Cardiac fibroblast (primary cell): ENCODE measurements around the gene MARK3.

Experiments used
- DNase-seq, 2 donors: peaks; one replicate each; pipeline versions ENCODE4 v3.0.0 to v3.0.0-alpha.2; 2010; ENCODE audit warnings: low read depth in 2 of 2
- H3K4me3 ChIP-seq, 2 donors: replicated peaks in 1 of 2; 1 replicate in 1 of 2; 2 replicates in 1 of 2; pipeline ENCODE4 v1.5.1; 2011; ENCODE audit warnings: low read depth in 2 of 2, low read length in 2 of 2, mild to moderate bottlenecking in 2 of 2, moderate library complexity in 1 of 2
- CTCF ChIP-seq: IDR thresholded peaks from one replicate; pipeline ENCODE4 v1.5.1; 2011; ENCODE audit warnings: low read depth, mild to moderate bottlenecking, low read length, inconsistent platforms

MARK3 gene

GRCh38 chr14:103548463-103549351 lies 163.5 kb downstream of the MARK3 start:
- no peak for TF ChIP-seq CTCF
- H3K4me3 ChIP-seq = no peak overlapping the region

DNA sequence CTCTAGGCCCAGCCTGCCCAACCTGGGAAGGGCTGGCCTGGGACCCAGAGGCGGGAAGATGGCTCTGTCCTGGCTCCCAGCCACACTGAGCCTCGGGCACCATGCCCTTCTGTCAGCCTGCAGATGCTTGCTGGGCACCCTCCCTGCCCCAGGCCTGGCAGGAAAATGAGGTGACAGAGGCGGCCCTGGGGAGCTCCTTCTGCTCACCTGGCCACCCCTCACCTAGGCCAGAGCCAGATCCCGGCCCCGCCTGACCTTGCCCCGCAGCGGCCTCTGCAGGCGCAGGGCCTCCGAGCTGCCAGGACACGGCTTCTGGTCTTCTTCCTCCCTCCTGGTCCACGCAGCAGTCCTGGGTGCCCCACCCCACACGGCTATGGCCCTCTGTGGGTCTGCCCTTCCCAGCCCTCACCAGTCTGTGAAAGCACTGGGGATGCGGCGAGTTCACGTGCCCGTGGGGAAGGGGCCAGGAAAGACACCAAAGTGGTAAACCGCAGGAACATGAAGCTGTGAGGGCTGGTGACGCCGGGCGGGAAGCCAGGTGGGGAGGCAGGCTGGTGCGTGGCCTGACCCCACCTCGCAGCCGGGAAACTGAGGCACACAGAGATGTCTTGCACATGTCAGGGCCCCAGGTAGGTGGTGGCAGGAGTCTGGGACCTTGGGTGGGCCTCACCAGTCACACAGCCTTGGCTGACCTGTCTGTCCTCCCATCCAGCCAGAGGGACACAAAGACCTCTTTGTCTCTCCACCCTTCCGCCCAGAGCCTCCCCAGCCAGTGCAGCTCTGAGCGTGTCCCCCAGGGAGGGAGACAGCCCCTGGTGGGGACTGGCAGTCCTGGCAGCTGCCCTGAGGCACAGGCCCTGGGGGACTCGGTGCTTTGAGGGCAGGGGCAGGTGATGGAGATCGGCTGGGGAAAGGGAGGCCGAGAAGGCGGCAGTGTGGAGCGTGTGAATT lies 164.4 kb downstream of the MARK3 start:
- H3K4me3 ChIP-seq = no peak overlapping the region
- no peak for DNase-seq
- TF ChIP-seq CTCF = no peak

More at GRCh38 chr14:103548463-103549351, 163.5 kb downstream of the MARK3 start:
- DNase-seq = no peak

DNA sequence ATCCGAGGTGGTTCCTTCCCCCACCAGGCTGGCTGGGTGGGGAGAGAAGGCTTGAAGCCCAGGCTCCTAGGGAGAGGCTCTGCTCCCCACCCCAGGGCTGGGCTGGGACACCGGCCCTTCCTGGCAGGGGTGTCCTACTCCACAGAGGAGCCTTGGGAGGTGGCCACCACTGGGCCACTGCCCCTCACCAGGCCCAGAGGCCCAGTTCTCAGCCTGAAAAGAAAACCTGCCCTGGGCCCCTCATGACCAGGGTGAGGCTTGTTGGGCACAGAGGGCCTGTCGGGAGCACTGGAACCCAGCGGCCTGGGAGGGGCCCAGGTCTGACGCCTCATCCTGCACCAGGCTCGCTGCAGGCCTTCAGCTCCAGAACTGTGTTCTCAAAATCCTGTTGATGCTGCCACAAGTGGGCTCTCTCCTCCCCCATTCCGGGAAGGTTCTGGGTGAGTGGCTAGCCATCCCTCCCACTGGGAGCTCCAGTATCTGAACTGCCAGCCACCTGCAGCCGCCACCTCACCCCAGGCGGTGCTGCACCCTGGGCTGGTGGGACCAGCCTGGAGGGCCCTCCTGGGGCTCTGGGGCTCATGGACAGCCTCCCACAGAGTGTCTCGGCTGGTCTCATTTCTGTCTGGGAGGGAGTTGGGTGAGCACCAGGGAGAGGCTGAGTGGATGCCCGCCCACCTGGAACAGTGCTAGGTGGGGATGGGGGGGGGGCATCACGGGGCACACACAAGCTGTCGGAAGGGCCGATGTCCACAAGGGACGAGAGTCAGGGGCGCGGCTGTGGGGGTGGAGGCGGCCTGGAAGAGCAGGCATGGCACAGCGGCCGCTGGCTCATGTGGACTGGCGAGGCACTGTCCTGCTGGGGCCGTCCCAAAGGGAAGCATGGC lies 165.5 kb downstream of the MARK3 start:
- DNase-seq = no peak
- no peak for TF ChIP-seq CTCF
- no peak overlapping the region for H3K4me3 ChIP-seq

- TF ChIP-seq CTCF = no peak
- H3K4me3 ChIP-seq = no peak overlapping the region
- no peak for DNase-seq
Measured at GRCh38 chr14:103551338-103551762, 166.1 kb downstream of the MARK3 start.

GRCh38 chr14:103552011-103552845 lies 167.0 kb downstream of the MARK3 start:
- DNase-seq = peak; percentile 45 to 56
- TF ChIP-seq CTCF = no peak
- H3K4me3 ChIP-seq = no peak overlapping the region
